ENCODE measurements around the gene GPR89A.
"Not testable (repeated sequence)": the region's sequence is repeated elsewhere in the genome, so short reads cannot be mapped to it uniquely, and the experiment has no call there.

GPR89A gene

GRCh38 chr1:145607833-145608733 lies at the start of gene GPR89A:
Gene GPR89A (plus strand): TSS chr1:145607988. CDS start chr1:145608134, 146 bp downstream.
- peak; percentile 95 for DNase-seq

DNA sequence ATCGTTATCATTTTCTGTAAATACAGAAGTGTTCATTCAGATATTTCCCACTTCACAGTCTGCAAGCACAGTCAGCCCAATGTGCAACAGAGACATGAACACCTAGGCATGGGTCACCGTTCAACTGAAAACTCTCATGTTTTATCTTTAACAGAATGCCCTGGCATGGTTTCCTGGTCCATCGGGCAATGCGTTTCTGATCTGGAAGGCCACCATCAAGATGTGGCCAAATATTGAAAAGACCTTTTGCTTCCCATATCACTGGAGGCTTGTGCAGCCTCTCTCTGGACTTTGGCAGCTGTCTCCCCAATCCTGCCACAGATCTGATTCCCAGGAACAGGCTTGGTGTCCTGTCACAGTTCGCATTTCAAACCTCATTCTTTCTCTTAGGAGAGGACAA lies 21.0 kb upstream of the GPR89A start:
- DNase-seq: not testable (repeated sequence)

DNA sequence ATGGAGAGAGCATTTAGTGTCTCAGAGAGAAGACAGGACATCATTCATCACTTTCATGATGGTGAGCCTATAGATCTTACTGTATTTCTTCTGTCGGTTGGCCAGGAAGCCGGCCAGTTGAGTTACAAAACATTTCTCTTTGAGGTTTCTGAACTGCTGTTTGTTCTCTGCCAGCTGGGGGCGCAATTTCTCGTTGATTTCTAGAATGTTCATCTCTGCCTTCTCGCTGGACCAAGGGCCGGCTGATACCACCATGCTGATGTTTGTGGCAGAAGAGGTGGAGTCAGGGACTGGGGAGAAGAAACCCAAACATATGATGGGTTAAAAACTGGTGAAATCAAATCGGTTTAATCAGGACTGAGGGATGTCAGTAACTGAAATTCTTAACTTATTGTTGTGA lies 17.0 kb upstream of the GPR89A start:
- DNase-seq: not testable (repeated sequence)

DNA sequence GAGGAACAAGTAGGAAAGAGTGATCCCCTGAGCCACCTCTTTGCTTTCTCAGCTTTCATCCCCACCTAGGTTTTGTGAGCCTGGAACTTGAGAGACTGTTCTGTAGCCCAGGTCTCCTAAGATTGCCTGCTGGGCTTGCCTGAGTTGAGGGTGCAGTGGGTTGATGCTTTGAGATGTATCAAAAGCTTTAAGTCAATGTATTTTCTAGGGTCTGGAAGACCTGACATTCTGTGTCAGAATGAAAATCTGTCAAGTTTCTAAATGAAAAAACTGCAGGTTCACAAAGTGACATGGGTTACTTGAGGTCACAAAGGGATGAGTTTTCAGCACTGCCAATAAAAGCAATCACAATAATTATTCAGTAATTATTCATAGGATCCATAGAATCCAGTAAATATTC lies 15.4 kb upstream of the GPR89A start:
- not testable (repeated sequence) for DNase-seq

- DNase-seq: not testable (repeated sequence)
Measured at GRCh38 chr1:145595421-145595820, 12.4 kb upstream of the GPR89A start.

GRCh38 chr1:145596236-145596635 lies 11.6 kb upstream of the GPR89A start:
- not testable (repeated sequence) for DNase-seq

GRCh38 chr1:145599426-145599825 lies 8.4 kb upstream of the GPR89A start:
- DNase-seq: not testable (repeated sequence)

DNA sequence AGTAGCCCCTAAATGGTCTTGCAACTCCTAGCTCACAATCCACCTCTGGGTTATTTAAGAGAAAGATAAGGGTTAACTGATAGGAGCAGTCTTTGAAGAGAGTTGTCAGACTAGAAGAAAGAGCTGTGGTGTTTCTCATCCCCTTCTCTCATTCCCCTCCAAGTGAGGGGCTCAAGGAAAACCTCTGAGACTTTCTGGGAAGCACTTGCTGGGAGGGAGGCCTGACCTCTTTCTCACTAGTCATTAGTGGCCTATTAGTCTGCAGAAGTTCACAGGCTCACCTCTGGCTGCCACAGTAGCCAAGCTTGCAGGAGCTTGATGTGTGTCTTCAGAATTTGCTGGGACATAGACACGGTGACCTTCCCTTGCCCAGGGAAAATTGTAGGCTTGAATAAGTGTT lies 6.2 kb upstream of the GPR89A start:
- DNase-seq: no peak

GRCh38 chr1:145606840-145607239 lies 948 bp upstream of the GPR89A start:
- not testable (repeated sequence) for DNase-seq

GRCh38 chr1:145607289-145607688 lies 499 bp upstream of the GPR89A start:
- not testable (repeated sequence) for DNase-seq

DNA sequence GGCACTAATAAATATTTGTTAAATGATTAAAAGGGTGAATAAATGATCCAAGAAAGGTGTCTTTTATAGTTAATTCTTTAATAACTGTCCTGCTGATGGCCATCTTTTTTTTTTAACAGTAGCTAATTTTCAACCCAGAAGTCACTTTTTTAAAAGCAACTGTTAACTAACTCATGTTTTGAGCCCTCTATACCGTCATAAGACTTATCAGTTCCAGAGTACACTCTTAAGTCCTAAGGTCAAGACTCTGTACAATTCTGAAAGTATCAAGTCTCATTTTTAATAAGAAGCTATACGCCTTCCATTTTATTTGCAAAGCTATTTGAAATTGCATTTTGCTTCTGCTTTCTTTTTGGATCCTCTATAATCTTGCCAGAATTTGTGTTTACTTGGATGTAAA lies 3.0 kb downstream of the GPR89A start:
- not testable (repeated sequence) for DNase-seq

DNA sequence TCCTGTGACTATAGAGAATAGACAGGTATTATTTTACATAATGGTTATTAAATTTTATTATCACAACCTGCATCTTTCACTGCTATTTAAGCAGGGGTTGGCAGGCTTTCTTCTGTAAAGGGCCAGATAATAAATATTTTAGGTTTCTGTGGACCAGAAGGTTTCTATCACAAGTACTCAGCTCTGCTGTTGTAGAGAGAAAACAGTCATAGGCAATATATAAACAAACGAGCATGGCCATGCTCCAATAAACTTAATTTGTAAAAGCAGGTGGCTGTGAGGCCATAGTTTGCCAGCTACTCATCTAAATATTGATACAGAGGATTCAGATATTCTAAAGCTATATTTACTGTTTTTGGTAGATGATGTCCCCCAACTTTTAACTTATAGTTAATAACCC lies 12.3 kb downstream of the GPR89A start:
- DNase-seq: not testable (repeated sequence)

DNA sequence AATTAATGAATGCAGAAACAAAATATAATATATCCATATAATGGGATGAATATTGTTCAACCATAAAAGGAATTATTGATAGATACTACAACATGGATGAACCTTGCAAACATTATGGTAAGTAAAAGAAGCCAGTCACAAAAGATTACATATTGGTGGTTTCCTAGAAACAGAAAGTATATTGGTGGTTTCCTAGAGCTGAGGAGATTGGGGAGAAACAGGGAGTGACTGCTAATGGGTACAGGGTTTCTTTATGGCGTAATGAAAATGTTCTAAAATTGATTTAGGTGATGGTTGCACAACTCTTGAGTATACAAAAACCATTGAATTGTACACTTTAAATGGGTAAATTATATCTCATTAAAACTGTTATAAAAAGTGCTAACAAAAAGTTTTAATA lies 14.4 kb downstream of the GPR89A start:
- DNase-seq: not testable (repeated sequence)

GRCh38 chr1:145636237-145636636 lies 28.4 kb downstream of the GPR89A start:
- not testable (repeated sequence) for DNase-seq

GRCh38 chr1:145641886-145642285 lies 34.1 kb downstream of the GPR89A start:
- not testable (repeated sequence) for DNase-seq

DNA sequence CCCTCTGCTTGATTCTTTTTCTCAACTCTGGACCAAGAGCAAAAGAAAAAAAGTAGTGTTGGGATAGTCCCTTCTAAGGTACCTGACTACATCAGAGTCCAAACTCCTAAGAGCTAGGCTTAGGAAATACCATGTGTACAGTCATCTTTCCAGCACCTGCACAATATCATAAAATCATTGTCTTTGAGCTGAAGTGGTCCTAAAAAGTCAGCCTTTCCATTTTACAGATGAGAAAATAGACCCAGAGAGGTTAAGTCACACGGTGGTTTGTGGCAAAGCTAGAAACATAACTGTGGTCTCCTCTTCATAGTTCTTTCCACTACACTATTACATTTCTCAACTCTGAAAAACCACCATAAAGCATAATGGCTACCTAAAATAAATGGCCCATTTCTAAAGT lies 36.2 kb downstream of the GPR89A start:
- DNase-seq: not testable (repeated sequence)

GRCh38 chr1:145656245-145656943 lies 48.6 kb downstream of the GPR89A start:
- not testable (repeated sequence) for DNase-seq

- DNase-seq: not testable (repeated sequence)
Measured at GRCh38 chr1:145662502-145662901, 54.7 kb downstream of the GPR89A start.

DNA sequence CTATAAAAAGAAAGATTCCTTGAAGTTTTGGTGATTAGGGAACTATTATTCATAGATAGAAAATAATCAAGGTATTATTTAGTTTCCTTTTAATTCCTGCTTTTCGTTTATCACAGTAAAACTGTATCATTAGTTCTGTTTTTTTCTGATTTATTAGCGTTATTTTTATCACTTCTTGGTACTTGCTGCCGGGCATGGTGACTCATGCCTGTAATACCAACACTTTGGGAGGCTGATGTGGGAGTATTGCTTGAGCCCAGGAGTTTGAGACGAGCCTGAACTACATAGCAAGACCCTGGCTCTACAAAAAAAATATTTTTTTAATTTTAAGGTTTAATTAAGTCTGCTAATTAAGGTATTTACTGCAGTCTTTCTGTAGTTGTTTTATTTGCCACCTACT lies 57.2 kb downstream of the GPR89A start:
- DNase-seq: not testable (repeated sequence)

GRCh38 chr1:145670995-145671745 lies 63.4 kb downstream of the GPR89A start:
- not testable (repeated sequence) for DNase-seq

- not testable (repeated sequence) for DNase-seq
Measured at GRCh38 chr1:145673217-145673616, 65.4 kb downstream of the GPR89A start.

- not testable (repeated sequence) for DNase-seq
Measured at GRCh38 chr1:145684858-145685257, 77.1 kb downstream of the GPR89A start.

- DNase-seq: not testable (repeated sequence)
Measured at GRCh38 chr1:145686078-145686477, 78.3 kb downstream of the GPR89A start.

Data from left hindlimb (tissue), 1 donor.